ENCODE data around the gene ADAM11. TPM values are rescaled to one million over a fixed set of nuclear protein-coding genes. Genes with fewer than 3 reads are reported as not detected.

ADAM11 gene
- total RNA-seq, 1 donor from 2014 or later, result 0.52 TPM

DNA sequence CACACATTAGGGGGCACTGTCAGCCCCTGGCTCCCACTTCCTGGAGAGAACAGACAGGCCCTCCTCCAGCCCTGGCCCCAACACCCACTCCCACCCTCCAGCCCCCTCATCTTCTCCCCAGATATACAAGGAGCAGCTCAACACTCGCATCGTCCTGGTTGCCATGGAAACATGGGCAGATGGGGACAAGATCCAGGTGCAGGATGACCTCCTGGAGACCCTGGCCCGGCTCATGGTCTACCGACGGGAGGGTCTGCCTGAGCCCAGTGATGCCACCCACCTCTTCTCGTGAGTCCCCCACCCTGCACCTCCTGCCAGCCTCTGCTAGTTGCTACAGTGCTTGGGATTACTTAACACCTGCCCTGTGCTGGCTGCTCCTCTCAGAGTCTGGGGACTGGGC, 14.4 kb downstream of the ADAM11 start:
- Mint-ChIP-seq H3K36me3 (ENCODE audit: low read depth) (no peaks in the 10 kb centered on the region), H3K27me3 (ENCODE audit: insufficient read depth) (peaks cover 7% of the 10 kb centered on the region), H3K4me1 (ENCODE audit: low read depth) (no peaks in the 10 kb centered on the region), H3K9me3 (no peaks in the 10 kb centered on the region), H3K4me3 (no peak overlapping the region), H3K27ac (no peak overlapping the region)
- intact Hi-C loops (cut with micrococcal nuclease), result loop anchor here (10.0 kb wide), 1 partner anchor 172 kb away; the partner anchor contains the start of gene KIF18B
- DNase-seq (ENCODE audit: low spot score), result no peak

DNA sequence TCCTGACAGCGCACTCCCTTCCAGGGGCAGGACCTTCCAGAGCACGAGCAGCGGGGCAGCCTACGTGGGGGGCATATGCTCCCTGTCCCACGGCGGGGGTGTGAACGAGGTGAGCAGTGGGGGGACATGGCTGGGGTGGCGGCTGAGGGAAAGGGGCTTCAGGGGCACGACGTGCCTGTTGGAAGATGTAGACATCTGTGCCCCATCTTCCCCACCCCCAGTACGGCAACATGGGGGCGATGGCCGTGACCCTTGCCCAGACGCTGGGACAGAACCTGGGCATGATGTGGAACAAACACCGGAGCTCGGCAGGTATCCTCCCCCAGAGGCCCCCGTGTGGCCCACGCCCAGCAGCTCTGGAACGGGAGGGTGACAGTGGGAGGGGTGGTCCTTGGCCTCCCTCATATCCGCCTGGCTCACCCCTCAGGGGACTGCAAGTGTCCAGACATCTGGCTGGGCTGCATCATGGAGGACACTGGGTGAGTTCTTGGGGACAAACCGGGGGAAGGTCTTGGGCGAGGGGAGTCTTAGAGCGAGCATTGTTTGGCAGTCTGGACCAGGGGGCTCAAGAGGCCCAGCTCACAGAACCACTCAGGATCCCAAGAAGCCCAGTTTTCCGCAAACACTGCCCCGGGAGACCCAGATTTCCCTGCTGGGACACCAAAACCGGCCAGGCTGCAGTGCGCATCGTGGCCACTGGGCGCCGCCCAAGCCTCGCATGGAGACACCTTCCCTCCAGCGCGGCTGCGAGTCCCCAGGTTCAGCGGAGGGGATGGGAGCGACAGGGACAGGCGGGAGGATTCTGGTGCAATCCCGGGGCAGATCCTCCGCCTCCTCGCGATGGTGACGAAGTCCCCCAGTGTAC, 15.7 kb downstream of the ADAM11 start:
- no peaks in the 10 kb centered on the region for H3K36me3 Mint-ChIP-seq (ENCODE audit: low read depth)
- H3K27ac Mint-ChIP-seq, result peak overlapping the region; percentile 80
- H3K4me3 Mint-ChIP-seq, result peak overlapping the region; percentile 89
- H3K9me3 Mint-ChIP-seq, result no peaks in the 10 kb centered on the region
- H3K27me3 Mint-ChIP-seq (ENCODE audit: insufficient read depth), result peaks cover 7% of the 10 kb centered on the region
- H3K4me1 Mint-ChIP-seq (ENCODE audit: low read depth), result no peaks in the 10 kb centered on the region
- intact Hi-C loops (cut with micrococcal nuclease), result loop anchor here (1.0 to 10.0 kb wide), 9 partner anchors 66 to 361 kb away; partner anchors contain the start of genes ACBD4, C1QL1, CCDC43 and DBF4B
- peak; percentile 79 for DNase-seq (ENCODE audit: low spot score)

GRCh38 chr17:44775136-44775837, 16.5 kb downstream of the ADAM11 start:
- no peaks in the 10 kb centered on the region for H3K36me3 Mint-ChIP-seq (ENCODE audit: low read depth)
- H3K27me3 Mint-ChIP-seq (ENCODE audit: insufficient read depth), result peaks cover 11% of the 10 kb centered on the region
- peak overlapping the region; percentile 52 for H3K27ac Mint-ChIP-seq
- no peaks in the 10 kb centered on the region for H3K9me3 Mint-ChIP-seq
- DNase-seq (ENCODE audit: low spot score), result peak; percentile 95
- H3K4me3 Mint-ChIP-seq, result peak overlapping the region; percentile 89
- intact Hi-C loops (cut with micrococcal nuclease), result loop anchor here (1.0 to 10.0 kb wide), 9 partner anchors 67 to 360 kb away; partner anchors contain the start of genes ACBD4, C1QL1, CCDC43 and DBF4B
- H3K4me1 Mint-ChIP-seq (ENCODE audit: low read depth), result no peaks in the 10 kb centered on the region

DNA sequence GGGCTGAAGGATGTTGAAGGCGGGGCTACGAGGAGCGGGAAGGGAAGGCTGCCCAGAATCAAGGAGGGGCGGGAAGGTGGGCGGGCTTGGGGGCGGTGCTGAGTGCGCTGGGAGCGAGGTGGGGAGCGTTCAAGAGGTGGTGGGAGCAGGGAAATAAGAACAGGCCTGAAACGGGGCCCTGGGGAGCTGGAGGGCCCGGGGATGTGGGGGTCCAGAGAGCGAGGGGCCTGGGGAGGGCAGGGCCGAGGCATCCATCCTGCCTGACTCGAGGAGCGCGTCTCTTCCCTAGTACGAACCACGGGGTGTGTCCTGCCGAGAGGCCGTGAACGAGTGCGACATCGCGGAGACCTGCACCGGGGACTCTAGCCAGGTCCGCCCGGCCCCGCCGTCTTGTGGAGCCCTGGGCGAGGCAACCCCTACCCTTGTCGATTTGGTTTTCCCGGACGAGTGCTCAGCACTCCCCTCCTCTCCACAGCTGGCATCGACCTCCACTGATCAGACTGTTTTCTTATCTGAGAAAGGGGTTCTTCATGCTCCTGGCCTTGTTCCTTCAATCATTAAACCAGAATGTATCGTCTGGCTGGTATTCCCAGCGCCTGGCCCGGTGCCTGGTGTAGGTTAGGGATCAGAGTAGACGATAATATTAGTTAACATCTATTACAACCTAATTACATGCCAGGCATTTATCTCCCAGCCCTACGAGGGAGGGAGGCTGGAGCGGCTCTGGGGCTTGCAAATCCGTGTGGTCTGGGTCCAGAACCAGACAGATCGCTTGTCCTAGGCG, 17.2 kb downstream of the ADAM11 start:
- Mint-ChIP-seq H3K27ac (no peak overlapping the region), H3K27me3 (ENCODE audit: insufficient read depth) (peaks cover 11% of the 10 kb centered on the region), H3K4me3 (peak overlapping the region; percentile 89), H3K9me3 (no peaks in the 10 kb centered on the region), H3K36me3 (ENCODE audit: low read depth) (no peaks in the 10 kb centered on the region), H3K4me1 (ENCODE audit: low read depth) (no peaks in the 10 kb centered on the region)
- intact Hi-C loops (cut with micrococcal nuclease), result loop anchor here (1.0 to 10.0 kb wide), 9 partner anchors 68 to 359 kb away; partner anchors contain the start of genes ACBD4, C1QL1, CCDC43 and DBF4B
- no peak for DNase-seq (ENCODE audit: low spot score)

GRCh38 chr17:44776628-44777393, 18.0 kb downstream of the ADAM11 start:
- no peak for DNase-seq (ENCODE audit: low spot score)
- intact Hi-C loops (cut with micrococcal nuclease), result loop anchor here (10.0 kb wide), 1 partner anchor 168 kb away; the partner anchor contains the start of gene KIF18B
- H3K4me1 Mint-ChIP-seq (ENCODE audit: low read depth), result no peaks in the 10 kb centered on the region
- peaks cover 9% of the 10 kb centered on the region for H3K27me3 Mint-ChIP-seq (ENCODE audit: insufficient read depth)
- H3K4me3 Mint-ChIP-seq, result peak overlapping the region; percentile 89
- H3K27ac Mint-ChIP-seq, result no peak overlapping the region
- H3K36me3 Mint-ChIP-seq (ENCODE audit: low read depth), result no peaks in the 10 kb centered on the region
- H3K9me3 Mint-ChIP-seq, result no peaks in the 10 kb centered on the region

DNA sequence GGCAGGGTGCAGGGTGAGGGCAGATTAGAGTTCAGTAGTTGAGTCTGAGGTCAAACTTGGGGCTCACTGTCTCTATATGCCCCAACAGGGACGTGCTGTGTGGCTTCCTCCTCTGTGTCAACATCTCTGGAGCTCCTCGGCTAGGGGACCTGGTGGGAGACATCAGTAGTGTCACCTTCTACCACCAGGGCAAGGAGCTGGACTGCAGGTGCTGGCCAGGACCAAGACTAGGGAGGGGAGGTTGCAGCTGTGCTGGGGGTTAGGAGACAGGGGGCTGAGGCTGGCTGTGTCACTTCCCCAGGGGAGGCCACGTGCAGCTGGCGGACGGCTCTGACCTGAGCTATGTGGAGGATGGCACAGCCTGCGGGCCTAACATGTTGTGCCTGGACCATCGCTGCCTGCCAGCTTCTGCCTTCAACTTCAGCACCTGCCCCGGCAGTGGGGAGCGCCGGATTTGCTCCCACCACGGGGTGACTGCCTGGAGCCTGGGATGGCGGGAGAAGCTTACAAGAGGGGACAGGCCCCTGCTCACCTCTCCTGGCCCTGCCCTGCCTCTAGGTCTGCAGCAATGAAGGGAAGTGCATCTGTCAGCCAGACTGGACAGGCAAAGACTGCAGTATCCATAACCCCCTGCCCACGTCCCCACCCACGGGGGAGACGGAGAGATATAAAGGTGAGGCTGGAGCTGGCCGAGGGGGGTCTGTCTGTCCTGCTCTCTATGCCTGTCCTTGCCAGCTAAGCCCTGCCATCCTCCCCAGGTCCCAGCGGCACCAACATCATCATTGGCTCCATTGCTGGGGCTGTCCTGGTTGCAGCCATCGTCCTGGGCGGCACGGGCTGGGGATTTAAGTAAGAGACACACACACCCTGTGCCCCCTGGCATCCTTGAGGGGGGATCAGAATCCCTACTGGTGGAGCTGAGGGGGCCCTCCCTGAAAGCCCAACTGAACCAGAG, 18.9 kb downstream of the ADAM11 start:
- intact Hi-C loops (cut with micrococcal nuclease), result loop anchor here (10.0 kb wide), 1 partner anchor 167 kb away; the partner anchor contains the start of gene KIF18B
- Mint-ChIP-seq H3K27me3 (ENCODE audit: insufficient read depth) (peaks cover 12% of the 10 kb centered on the region), H3K27ac (no peak overlapping the region), H3K4me1 (ENCODE audit: low read depth) (no peaks in the 10 kb centered on the region), H3K36me3 (ENCODE audit: low read depth) (no peaks in the 10 kb centered on the region), H3K9me3 (no peaks in the 10 kb centered on the region), H3K4me3 (no peak overlapping the region)
- no peak for DNase-seq (ENCODE audit: low spot score)

GRCh38 chr17:44778656-44779210, 19.9 kb downstream of the ADAM11 start:
- Mint-ChIP-seq H3K4me1 (ENCODE audit: low read depth) (no peaks in the 10 kb centered on the region), H3K4me3 (peak overlapping the region; percentile 53)
- intact Hi-C loops (cut with micrococcal nuclease), result loop anchor here (1.0 to 10.0 kb wide), 3 partner anchors 51 to 166 kb away; partner anchors contain the start of gene KIF18B

DNA sequence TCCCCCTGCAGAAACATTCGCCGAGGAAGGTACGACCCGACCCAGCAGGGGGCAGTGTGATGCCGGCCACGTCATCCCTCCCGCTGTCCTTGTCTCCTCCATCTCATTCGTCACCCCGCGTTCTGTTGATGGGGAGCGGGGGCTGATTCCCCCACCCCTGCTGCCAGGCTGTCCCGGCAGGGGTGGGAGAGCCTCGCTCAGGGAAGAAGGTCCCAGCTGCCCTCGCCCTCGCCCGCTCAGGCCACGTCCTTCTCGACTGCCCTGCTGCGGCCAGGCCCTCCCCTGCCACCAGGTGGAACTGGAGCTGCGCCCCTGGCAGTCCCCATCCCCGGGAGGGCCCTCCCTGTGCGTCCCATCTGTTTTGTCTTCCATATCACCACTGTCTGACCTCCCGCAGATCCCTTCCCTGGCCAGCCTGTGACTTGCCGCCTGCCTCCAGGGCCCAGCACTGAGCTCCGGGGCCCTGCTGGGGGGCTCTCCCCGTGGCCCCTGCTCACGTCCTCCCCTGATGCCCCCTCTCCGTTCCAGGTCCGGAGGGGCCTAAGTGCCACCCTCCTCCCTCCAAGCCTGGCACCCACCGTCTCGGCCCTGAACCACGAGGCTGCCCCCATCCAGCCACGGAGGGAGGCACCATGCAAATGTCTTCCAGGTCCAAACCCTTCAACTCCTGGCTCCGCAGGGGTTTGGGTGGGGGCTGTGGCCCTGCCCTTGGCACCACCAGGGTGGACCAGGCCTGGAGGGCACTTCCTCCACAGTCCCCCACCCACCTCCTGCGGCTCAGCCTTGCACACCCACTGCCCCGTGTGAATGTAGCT, 20.6 kb downstream of the ADAM11 start:
- intact Hi-C loops (cut with micrococcal nuclease), result loop anchor here (1.0 to 10.0 kb wide), 3 partner anchors 50 to 165 kb away; partner anchors contain the start of gene KIF18B
- H3K4me1 Mint-ChIP-seq (ENCODE audit: low read depth), result no peaks in the 10 kb centered on the region
- no peaks in the 10 kb centered on the region for H3K36me3 Mint-ChIP-seq (ENCODE audit: low read depth)
- peaks cover 15% of the 10 kb centered on the region for H3K27me3 Mint-ChIP-seq (ENCODE audit: insufficient read depth)
- H3K9me3 Mint-ChIP-seq, result no peaks in the 10 kb centered on the region
- H3K4me3 Mint-ChIP-seq, result peak overlapping the region; percentile 53
- no peak overlapping the region for H3K27ac Mint-ChIP-seq
- DNase-seq (ENCODE audit: low spot score), result peak; percentile 76

More at GRCh38 chr17:44778656-44779210, 19.9 kb downstream of the ADAM11 start:
- Mint-ChIP-seq H3K9me3 (no peaks in the 10 kb centered on the region), H3K27me3 (ENCODE audit: insufficient read depth) (peaks cover 15% of the 10 kb centered on the region), H3K27ac (no peak overlapping the region), H3K36me3 (ENCODE audit: low read depth) (no peaks in the 10 kb centered on the region)
- DNase-seq (ENCODE audit: low spot score), result no peak

GRCh38 chr17:44780161-44780560, 21.4 kb downstream of the ADAM11 start:
- Mint-ChIP-seq H3K27ac (no peak overlapping the region), H3K4me1 (ENCODE audit: low read depth) (no peaks in the 10 kb centered on the region), H3K27me3 (ENCODE audit: insufficient read depth) (peaks cover 16% of the 10 kb centered on the region), H3K36me3 (ENCODE audit: low read depth) (no peaks in the 10 kb centered on the region), H3K4me3 (no peak overlapping the region), H3K9me3 (no peaks in the 10 kb centered on the region)
- intact Hi-C loops (cut with micrococcal nuclease), result no loop called here
- DNase-seq (ENCODE audit: low spot score), result no peak

DNA sequence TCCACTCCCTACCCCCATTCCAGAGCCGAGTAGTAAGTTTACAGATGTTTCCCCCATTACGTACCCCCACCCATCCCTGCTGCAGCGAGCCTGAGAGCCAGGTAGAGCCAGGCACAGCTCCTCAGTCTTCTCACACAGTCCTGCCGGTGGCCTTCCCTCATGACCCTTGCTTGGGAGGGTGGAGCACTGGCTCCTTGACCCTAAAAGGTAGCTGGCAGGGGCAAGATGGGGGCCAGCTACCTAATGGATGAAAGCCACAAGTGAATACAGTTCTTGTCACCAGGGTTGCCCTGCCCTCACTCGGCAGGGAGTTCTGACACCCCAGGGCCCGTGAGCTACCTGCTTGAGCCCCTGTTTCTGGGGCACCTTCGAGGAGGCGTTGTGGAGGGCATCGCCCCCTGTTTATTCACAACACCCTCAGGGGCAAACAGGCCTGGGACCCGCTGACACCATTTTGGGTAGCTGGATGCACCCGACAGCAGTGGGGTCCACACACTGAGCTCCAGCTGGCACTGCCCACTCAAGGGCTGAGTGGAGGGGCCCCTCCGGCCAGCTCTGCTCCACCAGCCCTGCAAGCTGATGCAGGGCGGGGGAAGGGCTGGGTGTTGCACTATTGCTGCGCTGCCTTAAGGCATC, 22.2 kb downstream of the ADAM11 start:
- no peaks in the 10 kb centered on the region for H3K9me3 Mint-ChIP-seq

More for the DNA sequence above, 22.2 kb downstream of the ADAM11 start:
- Mint-ChIP-seq H3K27ac (no peak overlapping the region), H3K36me3 (ENCODE audit: low read depth) (no peaks in the 10 kb centered on the region), H3K27me3 (ENCODE audit: insufficient read depth) (peaks cover 16% of the 10 kb centered on the region), H3K4me3 (no peak overlapping the region), H3K4me1 (ENCODE audit: low read depth) (no peaks in the 10 kb centered on the region)
- DNase-seq (ENCODE audit: low spot score), result no peak
- intact Hi-C loops (cut with micrococcal nuclease), result no loop called here

Measured in activated T-helper 1 cell treated with anti-CD3 and anti-CD28 coated beads, Interleukin-12 subunit alpha, Interleukin-12 subunit beta, Interleukin-2, Interleukin-4 antibody, amounts not matched to agents 30 ng/mL and 10 ng/mL and 1 ng/mL, durations not matched to agents 14 hours and 24 hours and 36 hours (primary cell).